AML-193 (cell line): ENCODE results near the gene SYT1.
"Not testable (repeated sequence)": the region's sequence is repeated elsewhere in the genome, so short reads cannot be mapped to it uniquely, and the experiment has no call there.

Experiments
- DNase-seq, 2 experiments: peaks; one replicate each; lab custom pipeline; 2025; lab: John Stamatoyannopoulos, UW

The SYT1 gene

GRCh38 chr12:79141776-79142175 lies 277.2 kb downstream of the SYT1 start:
- DNase-seq = no peak

- DNase-seq = no peak
Observed at GRCh38 chr12:79143803-79144202, 279.2 kb downstream of the SYT1 start.

GRCh38 chr12:79151956-79152355 lies 287.4 kb downstream of the SYT1 start:
- DNase-seq = no peak

- DNase-seq = peak; percentile 32 to 44
Observed at GRCh38 chr12:79155683-79156082, 291.1 kb downstream of the SYT1 start.

GRCh38 chr12:79156846-79157463 lies 292.4 kb downstream of the SYT1 start:
- DNase-seq = peak; percentile 2 to 3

- no peak for DNase-seq
Observed at GRCh38 chr12:79161249-79161934, 296.8 kb downstream of the SYT1 start.

- DNase-seq = no peak
Observed at GRCh38 chr12:79162147-79162772, 297.7 kb downstream of the SYT1 start.

GRCh38 chr12:79162948-79163347 lies 298.4 kb downstream of the SYT1 start:
- DNase-seq = no peak

- no peak for DNase-seq
Observed at GRCh38 chr12:79164890-79165289, 300.3 kb downstream of the SYT1 start.

- no peak for DNase-seq
Observed at GRCh38 chr12:79168687-79169086, 304.1 kb downstream of the SYT1 start.

GRCh38 chr12:79174626-79175025 lies 310.1 kb downstream of the SYT1 start:
- peak in 1 of 2 experiments; percentile 45 for DNase-seq

- no peak for DNase-seq
Observed at GRCh38 chr12:79183003-79183402, 318.4 kb downstream of the SYT1 start.

- DNase-seq = no peak
Observed at GRCh38 chr12:79183926-79184325, 319.4 kb downstream of the SYT1 start.

- no peak for DNase-seq
Observed at GRCh38 chr12:79186506-79186905, 321.9 kb downstream of the SYT1 start.

GRCh38 chr12:79187032-79187431 lies 322.5 kb downstream of the SYT1 start:
- DNase-seq = no peak

- no peak for DNase-seq
Observed at GRCh38 chr12:79191391-79191790, 326.8 kb downstream of the SYT1 start.

- no peak for DNase-seq
Observed at GRCh38 chr12:79194595-79194994, 330.0 kb downstream of the SYT1 start.

GRCh38 chr12:79199166-79199565 lies 334.6 kb downstream of the SYT1 start:
- no peak for DNase-seq

GRCh38 chr12:79200176-79200575 lies 335.6 kb downstream of the SYT1 start:
- no peak for DNase-seq

- no peak for DNase-seq
Observed at GRCh38 chr12:79203058-79203647, 338.6 kb downstream of the SYT1 start.

GRCh38 chr12:79206871-79207270 lies 342.3 kb downstream of the SYT1 start:
- no peak for DNase-seq

- not testable (repeated sequence) for DNase-seq
Observed at GRCh38 chr12:79210403-79210802, 345.8 kb downstream of the SYT1 start.

GRCh38 chr12:79217306-79217705 lies 352.7 kb downstream of the SYT1 start:
- no peak for DNase-seq
